Panc1 (cell line): ENCODE data around the gene SLC25A34.

Source experiments
- POLR2AphosphoS5 ChIP-seq: IDR thresholded peaks from 2 replicates; pipeline ENCODE4 v1.6.1; 2012; ENCODE audit warnings: mild to moderate bottlenecking, low read depth, low read length, moderate library complexity
- SIN3A ChIP-seq: IDR thresholded peaks from 2 replicates; pipeline ENCODE4 v1.6.1; 2012; ENCODE audit warnings: low read depth, mild to moderate bottlenecking, low read length, moderate library complexity, borderline replicate concordance; ENCODE audit not compliant: insufficient read depth
- TF ChIP-seq, protein P1 (sequence below): fragments of 450-650 bp; IDR thresholded peaks from 2 replicates; pipeline ENCODE4 v1.5.1; 2017; ENCODE audit warnings: mild to moderate bottlenecking
- TF ChIP-seq, protein P2 (sequence below), 2 experiments: IDR thresholded peaks; 2 replicates each; pipeline ENCODE4 v1.6.1; 2011 to 2012; ENCODE audit warnings: low read depth in 2 of 2, control low read depth in 1 of 2, low read length in 1 of 2, mild to moderate bottlenecking in 1 of 2, moderate library complexity in 1 of 2; ENCODE audit not compliant: insufficient read depth in 1 of 2

DNA sequence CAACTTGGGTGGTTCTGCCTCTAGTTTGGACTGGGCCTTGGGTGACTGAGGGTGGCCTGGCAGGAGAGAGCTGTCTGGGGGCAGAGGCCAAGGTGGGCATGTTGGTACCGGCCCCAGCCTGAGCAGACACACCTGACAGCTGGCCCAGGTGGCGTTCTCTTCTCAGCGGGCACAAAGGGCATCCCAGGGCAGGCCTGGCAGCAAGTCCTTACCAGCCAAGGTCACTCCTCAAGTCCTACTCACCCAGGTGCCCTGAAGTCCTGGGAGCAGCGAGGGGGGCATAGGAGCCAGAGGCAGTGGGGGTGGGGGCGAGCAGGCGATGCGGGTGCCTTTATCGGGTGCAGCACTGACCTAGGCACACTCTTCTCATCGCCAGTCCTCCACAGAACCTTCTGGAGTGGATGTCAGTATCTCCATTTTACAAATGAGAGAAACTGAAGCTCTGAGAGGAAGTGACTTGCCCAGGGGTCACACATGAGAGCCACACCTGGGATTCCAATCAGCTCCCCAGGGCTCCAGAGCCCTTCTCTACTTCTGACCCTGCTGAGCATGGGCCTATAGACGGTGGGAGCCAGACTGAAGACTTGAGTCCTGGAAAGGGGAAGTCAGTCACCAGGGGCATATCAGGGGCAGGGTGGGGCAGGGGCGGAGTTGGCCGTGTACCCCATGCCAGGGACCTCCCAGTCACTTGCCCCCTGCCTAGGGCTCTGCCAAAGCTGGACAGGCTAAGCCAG is 587 bp upstream of the SLC25A34 start:
- TF ChIP-seq, protein P1, sequence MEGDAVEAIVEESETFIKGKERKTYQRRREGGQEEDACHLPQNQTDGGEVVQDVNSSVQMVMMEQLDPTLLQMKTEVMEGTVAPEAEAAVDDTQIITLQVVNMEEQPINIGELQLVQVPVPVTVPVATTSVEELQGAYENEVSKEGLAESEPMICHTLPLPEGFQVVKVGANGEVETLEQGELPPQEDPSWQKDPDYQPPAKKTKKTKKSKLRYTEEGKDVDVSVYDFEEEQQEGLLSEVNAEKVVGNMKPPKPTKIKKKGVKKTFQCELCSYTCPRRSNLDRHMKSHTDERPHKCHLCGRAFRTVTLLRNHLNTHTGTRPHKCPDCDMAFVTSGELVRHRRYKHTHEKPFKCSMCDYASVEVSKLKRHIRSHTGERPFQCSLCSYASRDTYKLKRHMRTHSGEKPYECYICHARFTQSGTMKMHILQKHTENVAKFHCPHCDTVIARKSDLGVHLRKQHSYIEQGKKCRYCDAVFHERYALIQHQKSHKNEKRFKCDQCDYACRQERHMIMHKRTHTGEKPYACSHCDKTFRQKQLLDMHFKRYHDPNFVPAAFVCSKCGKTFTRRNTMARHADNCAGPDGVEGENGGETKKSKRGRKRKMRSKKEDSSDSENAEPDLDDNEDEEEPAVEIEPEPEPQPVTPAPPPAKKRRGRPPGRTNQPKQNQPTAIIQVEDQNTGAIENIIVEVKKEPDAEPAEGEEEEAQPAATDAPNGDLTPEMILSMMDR = no peak
- TF ChIP-seq, protein P2, sequence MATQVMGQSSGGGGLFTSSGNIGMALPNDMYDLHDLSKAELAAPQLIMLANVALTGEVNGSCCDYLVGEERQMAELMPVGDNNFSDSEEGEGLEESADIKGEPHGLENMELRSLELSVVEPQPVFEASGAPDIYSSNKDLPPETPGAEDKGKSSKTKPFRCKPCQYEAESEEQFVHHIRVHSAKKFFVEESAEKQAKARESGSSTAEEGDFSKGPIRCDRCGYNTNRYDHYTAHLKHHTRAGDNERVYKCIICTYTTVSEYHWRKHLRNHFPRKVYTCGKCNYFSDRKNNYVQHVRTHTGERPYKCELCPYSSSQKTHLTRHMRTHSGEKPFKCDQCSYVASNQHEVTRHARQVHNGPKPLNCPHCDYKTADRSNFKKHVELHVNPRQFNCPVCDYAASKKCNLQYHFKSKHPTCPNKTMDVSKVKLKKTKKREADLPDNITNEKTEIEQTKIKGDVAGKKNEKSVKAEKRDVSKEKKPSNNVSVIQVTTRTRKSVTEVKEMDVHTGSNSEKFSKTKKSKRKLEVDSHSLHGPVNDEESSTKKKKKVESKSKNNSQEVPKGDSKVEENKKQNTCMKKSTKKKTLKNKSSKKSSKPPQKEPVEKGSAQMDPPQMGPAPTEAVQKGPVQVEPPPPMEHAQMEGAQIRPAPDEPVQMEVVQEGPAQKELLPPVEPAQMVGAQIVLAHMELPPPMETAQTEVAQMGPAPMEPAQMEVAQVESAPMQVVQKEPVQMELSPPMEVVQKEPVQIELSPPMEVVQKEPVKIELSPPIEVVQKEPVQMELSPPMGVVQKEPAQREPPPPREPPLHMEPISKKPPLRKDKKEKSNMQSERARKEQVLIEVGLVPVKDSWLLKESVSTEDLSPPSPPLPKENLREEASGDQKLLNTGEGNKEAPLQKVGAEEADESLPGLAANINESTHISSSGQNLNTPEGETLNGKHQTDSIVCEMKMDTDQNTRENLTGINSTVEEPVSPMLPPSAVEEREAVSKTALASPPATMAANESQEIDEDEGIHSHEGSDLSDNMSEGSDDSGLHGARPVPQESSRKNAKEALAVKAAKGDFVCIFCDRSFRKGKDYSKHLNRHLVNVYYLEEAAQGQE (IDR thresholded peaks at IDR 0.05; ENCODE audit: insufficient read depth in 1 of 2, low read depth in 2 of 2, low read length in 1 of 2) = no peak
- TF ChIP-seq SIN3A (no peak), POLR2AphosphoS5 (no peak)
